ENCODE data around the gene RRP12. TPM values are rescaled to one million over a fixed set of nuclear protein-coding genes. Genes with fewer than 3 reads are reported as not detected.

Gene RRP12
- total and polyA plus RNA-seq, 9 of the 15 experiments (the other 6 are each of a cell fraction or from before 2014, with no cell fraction given): 4.6 to 68.2 (median 21.8) TPM

DNA sequence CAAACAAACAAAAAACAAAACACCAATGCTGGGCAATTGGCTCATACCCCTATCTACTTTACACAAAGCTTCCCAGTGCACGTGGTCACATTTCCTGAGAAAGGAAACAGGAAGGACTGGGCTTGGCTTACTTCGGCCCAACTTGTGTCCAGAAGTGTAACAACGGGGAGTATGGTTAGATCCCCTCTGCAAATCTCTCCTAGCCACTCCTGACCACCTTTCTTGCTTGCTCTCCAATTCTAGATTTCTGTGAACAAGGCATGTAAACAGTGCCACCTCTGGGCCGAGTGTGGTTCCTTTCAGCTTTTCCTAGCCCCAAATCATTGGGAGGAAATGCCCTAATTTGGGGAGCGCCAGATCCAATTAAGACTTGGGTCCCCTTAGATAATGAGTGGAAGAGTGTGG is 45.6 kb downstream of the RRP12 start (continued):
- TF ChIP-seq PREB (CRISPR knock-in tag; IDR thresholded peaks at IDR 0.05) (no peak), MCM2 (IDR thresholded peaks at IDR 0.05; ENCODE audit: low read depth) (no peak), GATAD2B (IDR thresholded peaks at IDR 0.05; ENCODE audit: borderline replicate concordance) (no peak), ADNP (tag; IDR thresholded peaks at IDR 0.05) (no peak), MEIS2 (IDR thresholded peaks at IDR 0.05; ENCODE audit: partially characterized antibody) (no peak), TBP (optimal IDR thresholded peaks at IDR 0.05; ENCODE audit: low read depth, low read length) (no peak), FUS (optimal IDR thresholded peaks at IDR 0.05; ENCODE audit: low read depth, low read length) (no peak)

DNA sequence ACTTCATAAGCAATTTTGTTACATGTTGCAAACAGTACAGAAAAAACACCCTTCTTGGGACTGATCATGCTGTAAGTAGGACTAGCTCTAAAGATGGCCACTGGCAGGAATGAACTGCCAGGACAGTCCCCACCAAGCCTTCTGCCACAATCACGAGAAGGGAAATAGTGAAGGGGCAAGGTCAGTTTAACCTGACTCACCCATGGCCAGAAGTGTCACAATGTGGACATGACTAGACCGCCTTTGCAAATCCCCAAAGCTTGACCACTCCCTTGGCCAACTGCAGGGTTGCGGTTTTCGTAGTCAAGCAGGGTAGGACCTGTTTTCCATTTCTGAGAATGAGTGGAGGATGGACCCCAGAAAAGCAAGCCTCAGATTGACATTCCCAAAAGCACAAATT is 47.2 kb downstream of the RRP12 start:
- no peak overlapping the region for H3K27ac ChIP-seq (ENCODE audit: extremely low read depth, low read depth, low read length)
- no peak overlapping the region for H3K9ac ChIP-seq (ENCODE audit: insufficient read depth in 1 of 2, low read depth in 2 of 2, low read length in 2 of 2)
- ChIA-PET POLR2A (no interaction called here), CTCF (ENCODE audit: low intra/inter-chr PET ratio) (no interaction called here)
- no peak overlapping the region for H3K4me2 ChIP-seq (ENCODE audit: insufficient read depth, low read length)
- H3K9me3 ChIP-seq (replicated peaks; ENCODE audit: control insufficient read depth, insufficient read depth, low read depth, low read length): no peaks in the 10 kb centered on the region
- no peaks in the 10 kb centered on the region for H3K79me2 ChIP-seq (ENCODE audit: control insufficient read depth, insufficient read depth, low read length)
- H3K9me1 ChIP-seq (ENCODE audit: control insufficient read depth, insufficient read depth, low read length): no peaks in the 10 kb centered on the region
- in situ Hi-C loops (cut with MboI): loop anchor here (10.0 kb wide), 1 partner anchor 279 kb away; no protein-coding TSS in a partner anchor
- intact Hi-C loops (cut with micrococcal nuclease): loop anchor here (2.0 kb wide), 1 partner anchor 75 kb away; no protein-coding TSS in a partner anchor
- no peaks in the 10 kb centered on the region for H3K27me3 ChIP-seq (ENCODE audit: control insufficient read depth in 2 of 2, insufficient read depth in 2 of 2, low read length in 2 of 2)
- no peaks in the 10 kb centered on the region for H4K20me1 ChIP-seq (replicated peaks; ENCODE audit: control insufficient read depth, insufficient read depth, low read length)
- no peak overlapping the region for H3K4me3 ChIP-seq
- H3K36me3 ChIP-seq (ENCODE audit: control insufficient read depth, insufficient read depth, low read length): peaks cover 43% of the 10 kb centered on the region
- TF ChIP-seq HNRNPH1 (optimal IDR thresholded peaks at IDR 0.05; ENCODE audit: low read depth, low read length) (no peak), FOXA1 (IDR thresholded peaks at IDR 0.05; ENCODE audit: borderline replicate concordance) (no peak), HBP1 (CRISPR knock-in tag; IDR thresholded peaks at IDR 0.05) (no peak), MTA2 (IDR thresholded peaks at IDR 0.05; ENCODE audit: low read depth) (no peak)
- H2AFZ ChIP-seq (ENCODE audit: low read depth, low read length): no peak overlapping the region
- no TSS peak for BruUV-seq (replicated peaks)
- 63% methylated on average over 4 of the region's 4 CpGs for WGBS (ENCODE audit: insufficient coverage, low coverage, missing lambda C conversion rate)
- ATAC-seq: no peak
- H3K4me1 ChIP-seq (replicated peaks in 1 of 2; ENCODE audit: control insufficient read depth in 2 of 2, insufficient read depth in 2 of 2, low read length in 2 of 2): peaks cover 0 to 3% of the 10 kb centered on the region in 2 experiments; a peak in 2 of 5 replicates
- FAIRE-seq: no peak
- no peak for DNase-seq (ENCODE audit: extremely low read depth in 1 of 4, low spot score in 3 of 4)

Measured in K562 (cell line).